Renal cortical epithelial cell (primary cell): Measurements from ENCODE around the gene AADACL2. TPM values are rescaled to one million over a fixed set of nuclear protein-coding genes. Genes with fewer than 3 reads are reported as not detected.

Experiments
- DNase-seq: peaks from one replicate; pipeline ENCODE4 v3.0.0-alpha.2; 2011; ENCODE audit warnings: low read depth
- total RNA-seq: library from RNA; depleted of rRNA; stranded (reverse); fragments of >200 nt; gene quantifications from 2 replicates; pipeline ENCODE4 v1.2.3, GENCODE V29; 2014

Gene AADACL2
- total RNA-seq, 1 donor from 2014 or later = not detected

- DNase-seq = no peak
Observed at GRCh38 chr3:151804267-151804666, 70.5 kb downstream of the AADACL2 start.

DNA sequence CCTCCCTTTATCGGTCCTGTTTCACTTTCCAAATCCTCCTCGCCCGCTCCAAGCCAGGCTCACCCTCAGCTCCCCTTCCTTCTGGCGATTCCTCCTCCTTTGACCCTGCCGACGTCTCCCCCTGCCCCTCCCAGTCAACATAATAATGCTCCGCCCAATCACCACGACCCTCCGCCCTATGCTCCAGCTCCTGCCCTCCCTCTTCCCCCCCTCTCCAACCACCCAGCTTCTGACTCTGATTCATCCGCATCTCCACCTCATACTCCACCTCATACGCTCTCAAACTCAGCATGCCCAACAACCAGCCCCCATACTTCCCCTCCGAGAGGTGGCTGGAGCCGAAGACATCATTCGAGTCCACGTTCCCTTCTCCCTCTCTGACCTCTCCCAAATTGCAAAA, 73.1 kb downstream of the AADACL2 start:
- DNase-seq = no peak

Other genes with a start within 250 kb of the AADACL2 start
- 0.17 TPM in 1 of 2 replicates, not detected in the other for gene AADAC, start 80.2 kb downstream of the AADACL2 start, total RNA-seq
- 0.17 and 2.1 TPM in 2 replicates for gene SUCNR1, start 139.7 kb downstream of the AADACL2 start, total RNA-seq